ENCODE measurements around the gene MOBP.

Gene MOBP

DNA sequence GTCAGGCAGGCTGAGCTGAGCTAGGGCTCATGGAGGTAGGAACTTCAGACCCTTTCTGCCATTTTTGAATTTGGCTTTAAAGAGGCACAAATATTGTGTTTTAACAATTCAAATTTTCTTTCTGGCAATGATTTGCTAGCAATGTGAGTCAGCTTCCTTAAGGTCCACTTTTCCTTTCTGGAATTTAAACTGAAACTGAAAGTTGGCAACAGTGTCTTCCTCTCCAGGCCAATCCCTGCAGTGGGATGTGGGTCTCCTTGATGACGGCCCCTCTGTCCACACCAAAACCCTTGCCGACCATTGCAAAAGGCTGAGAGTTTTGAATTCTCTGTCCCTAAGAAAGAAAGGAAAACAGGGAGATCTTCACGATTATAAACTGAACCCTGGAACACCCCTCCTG, 33.8 kb upstream of the MOBP start:
- peaks cover 8% of the 10 kb centered on the region for H3K4me1 ChIP-seq (ENCODE audit: control insufficient read depth, insufficient read depth, low read length)
- peaks cover 0 to 6% of the 10 kb centered on the region in 2 donors for H3K27me3 ChIP-seq (ENCODE audit: control insufficient read depth in 1 of 2, insufficient read depth in 2 of 2, low read length in 2 of 2)
- H3K4me3 ChIP-seq (ENCODE audit: low read length in 2 of 2), result no peak overlapping the region
- peak overlapping the region in 1 of 2 donors; percentile 42 for H3K9ac ChIP-seq (ENCODE audit: low read length in 2 of 2)
- no peak overlapping the region for H3K27ac ChIP-seq (ENCODE audit: low read length)
- no peaks in the 10 kb centered on the region for H3K36me3 ChIP-seq (ENCODE audit: control insufficient read depth in 2 of 2, insufficient read depth in 2 of 2, low read length in 2 of 2)
- H3K9me3 ChIP-seq (ENCODE audit: control insufficient read depth in 2 of 2, low read length in 2 of 2), result no peaks in the 10 kb centered on the region

- no peak overlapping the region for H3K4me3 ChIP-seq (ENCODE audit: low read length in 2 of 2)
- H3K27me3 ChIP-seq (ENCODE audit: control insufficient read depth in 1 of 2, insufficient read depth in 2 of 2, low read length in 2 of 2), result peaks cover 0 to 6% of the 10 kb centered on the region in 2 donors
- no peak overlapping the region for H3K27ac ChIP-seq (ENCODE audit: low read length)
- H3K36me3 ChIP-seq (ENCODE audit: control insufficient read depth in 2 of 2, insufficient read depth in 2 of 2, low read length in 2 of 2), result no peaks in the 10 kb centered on the region
- H3K9me3 ChIP-seq (ENCODE audit: control insufficient read depth in 2 of 2, low read length in 2 of 2), result no peaks in the 10 kb centered on the region
- H3K4me1 ChIP-seq (ENCODE audit: control insufficient read depth, insufficient read depth, low read length), result peaks cover 6% of the 10 kb centered on the region
- no peak overlapping the region for H3K9ac ChIP-seq (ENCODE audit: low read length in 2 of 2)
Measured at GRCh38 chr3:39434574-39434973, 32.9 kb upstream of the MOBP start.

DNA sequence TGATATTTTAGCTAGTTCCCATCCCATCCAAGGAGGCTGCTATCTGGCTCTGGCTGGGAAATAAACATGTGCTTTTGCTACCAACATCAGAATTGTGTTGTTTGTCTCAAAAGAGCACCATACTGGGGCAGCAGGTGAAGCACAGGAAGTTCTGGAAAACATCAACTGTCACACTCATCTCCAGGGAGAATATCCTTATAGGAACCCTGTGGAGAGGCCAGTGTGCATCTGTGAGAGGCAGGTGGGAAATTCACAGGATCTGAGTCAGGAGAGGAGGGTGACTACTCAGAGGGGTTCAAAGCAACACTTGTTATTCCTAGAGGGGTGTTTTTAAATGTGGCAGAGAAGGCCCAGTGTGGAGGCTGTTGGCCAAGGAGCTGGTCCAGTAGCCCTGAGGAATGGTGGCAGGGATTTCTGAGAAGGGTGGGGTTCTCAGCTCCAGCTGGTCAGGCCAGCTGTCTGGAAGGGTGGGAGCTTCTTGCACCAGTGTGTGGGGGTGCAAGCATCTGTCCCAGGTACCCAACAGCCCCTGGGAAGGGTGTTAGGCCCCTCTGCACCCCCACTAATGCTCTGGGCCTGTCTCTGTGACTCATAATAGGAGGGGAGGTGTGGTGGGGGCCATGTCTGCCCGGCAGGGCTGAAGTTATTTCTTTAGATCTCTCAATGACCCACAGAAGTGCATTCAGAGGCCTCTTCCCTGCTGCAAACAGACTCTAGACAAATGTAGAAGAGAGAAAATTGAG, 32.3 kb upstream of the MOBP start:
- Histone ChIP-seq H3K4me1 (ENCODE audit: control insufficient read depth, insufficient read depth, low read length) (peaks cover 6% of the 10 kb centered on the region), H3K27me3 (ENCODE audit: control insufficient read depth in 1 of 2, insufficient read depth in 2 of 2, low read length in 2 of 2) (peaks cover 0 to 4% of the 10 kb centered on the region in 2 donors), H3K4me3 (ENCODE audit: low read length in 2 of 2) (no peak overlapping the region)

GRCh38 chr3:39438880-39439279, 28.6 kb upstream of the MOBP start:
- Histone ChIP-seq H3K4me1 (ENCODE audit: control insufficient read depth, insufficient read depth, low read length) (peaks cover 6% of the 10 kb centered on the region), H3K27ac (ENCODE audit: low read length) (no peak overlapping the region), H3K4me3 (ENCODE audit: low read length in 2 of 2) (no peak overlapping the region), H3K36me3 (ENCODE audit: control insufficient read depth in 2 of 2, insufficient read depth in 2 of 2, low read length in 2 of 2) (no peaks in the 10 kb centered on the region), H3K27me3 (ENCODE audit: control insufficient read depth in 1 of 2, insufficient read depth in 2 of 2, low read length in 2 of 2) (no peaks in the 10 kb centered on the region), H3K9me3 (ENCODE audit: control insufficient read depth in 2 of 2, low read length in 2 of 2) (no peaks in the 10 kb centered on the region), H3K9ac (ENCODE audit: low read length in 2 of 2) (no peak overlapping the region)

More for the DNA sequence above, 32.3 kb upstream of the MOBP start:
- Histone ChIP-seq H3K9me3 (ENCODE audit: control insufficient read depth in 2 of 2, low read length in 2 of 2) (no peaks in the 10 kb centered on the region), H3K36me3 (ENCODE audit: control insufficient read depth in 2 of 2, insufficient read depth in 2 of 2, low read length in 2 of 2) (no peaks in the 10 kb centered on the region), H3K9ac (ENCODE audit: low read length in 2 of 2) (no peak overlapping the region), H3K27ac (ENCODE audit: low read length) (no peak overlapping the region)

- Histone ChIP-seq H3K4me1 (ENCODE audit: control insufficient read depth, insufficient read depth, low read length) (no peaks in the 10 kb centered on the region), H3K4me3 (ENCODE audit: low read length in 2 of 2) (no peak overlapping the region), H3K9ac (ENCODE audit: low read length in 2 of 2) (no peak overlapping the region)
Measured at GRCh38 chr3:39440316-39440715, 27.2 kb upstream of the MOBP start.

GRCh38 chr3:39443530-39443929, 23.9 kb upstream of the MOBP start:
- Histone ChIP-seq H3K4me3 (ENCODE audit: low read length in 2 of 2) (no peak overlapping the region), H3K36me3 (ENCODE audit: control insufficient read depth in 2 of 2, insufficient read depth in 2 of 2, low read length in 2 of 2) (no peaks in the 10 kb centered on the region), H3K27me3 (ENCODE audit: control insufficient read depth in 1 of 2, insufficient read depth in 2 of 2, low read length in 2 of 2) (no peaks in the 10 kb centered on the region), H3K9me3 (ENCODE audit: control insufficient read depth in 2 of 2, low read length in 2 of 2) (no peaks in the 10 kb centered on the region), H3K9ac (ENCODE audit: low read length in 2 of 2) (no peak overlapping the region), H3K4me1 (ENCODE audit: control insufficient read depth, insufficient read depth, low read length) (no peaks in the 10 kb centered on the region), H3K27ac (ENCODE audit: low read length) (no peak overlapping the region)

More at GRCh38 chr3:39440316-39440715, 27.2 kb upstream of the MOBP start:
- H3K9me3 ChIP-seq (ENCODE audit: control insufficient read depth in 2 of 2, low read length in 2 of 2), result no peaks in the 10 kb centered on the region
- no peaks in the 10 kb centered on the region for H3K36me3 ChIP-seq (ENCODE audit: control insufficient read depth in 2 of 2, insufficient read depth in 2 of 2, low read length in 2 of 2)
- H3K27me3 ChIP-seq (ENCODE audit: control insufficient read depth in 1 of 2, insufficient read depth in 2 of 2, low read length in 2 of 2), result no peaks in the 10 kb centered on the region
- no peak overlapping the region for H3K27ac ChIP-seq (ENCODE audit: low read length)

- Histone ChIP-seq H3K9ac (ENCODE audit: low read length in 2 of 2) (no peak overlapping the region), H3K4me1 (ENCODE audit: control insufficient read depth, insufficient read depth, low read length) (no peaks in the 10 kb centered on the region), H3K27me3 (ENCODE audit: control insufficient read depth in 1 of 2, insufficient read depth in 2 of 2, low read length in 2 of 2) (no peaks in the 10 kb centered on the region), H3K36me3 (ENCODE audit: control insufficient read depth in 2 of 2, insufficient read depth in 2 of 2, low read length in 2 of 2) (no peaks in the 10 kb centered on the region), H3K9me3 (ENCODE audit: control insufficient read depth in 2 of 2, low read length in 2 of 2) (no peaks in the 10 kb centered on the region), H3K4me3 (ENCODE audit: low read length in 2 of 2) (no peak overlapping the region), H3K27ac (ENCODE audit: low read length) (no peak overlapping the region)
Measured at GRCh38 chr3:39445927-39446326, 21.6 kb upstream of the MOBP start.

GRCh38 chr3:39446444-39446843, 21.0 kb upstream of the MOBP start:
- Histone ChIP-seq H3K4me3 (ENCODE audit: low read length in 2 of 2) (no peak overlapping the region), H3K4me1 (ENCODE audit: control insufficient read depth, insufficient read depth, low read length) (no peaks in the 10 kb centered on the region), H3K27me3 (ENCODE audit: control insufficient read depth in 1 of 2, insufficient read depth in 2 of 2, low read length in 2 of 2) (no peaks in the 10 kb centered on the region), H3K36me3 (ENCODE audit: control insufficient read depth in 2 of 2, insufficient read depth in 2 of 2, low read length in 2 of 2) (no peaks in the 10 kb centered on the region), H3K9me3 (ENCODE audit: control insufficient read depth in 2 of 2, low read length in 2 of 2) (no peaks in the 10 kb centered on the region), H3K27ac (ENCODE audit: low read length) (no peak overlapping the region), H3K9ac (ENCODE audit: low read length in 2 of 2) (no peak overlapping the region)

- Histone ChIP-seq H3K4me3 (ENCODE audit: low read length in 2 of 2) (no peak overlapping the region), H3K27me3 (ENCODE audit: control insufficient read depth in 1 of 2, insufficient read depth in 2 of 2, low read length in 2 of 2) (no peaks in the 10 kb centered on the region), H3K4me1 (ENCODE audit: control insufficient read depth, insufficient read depth, low read length) (no peaks in the 10 kb centered on the region), H3K9me3 (ENCODE audit: control insufficient read depth in 2 of 2, low read length in 2 of 2) (no peaks in the 10 kb centered on the region), H3K27ac (ENCODE audit: low read length) (no peak overlapping the region), H3K36me3 (ENCODE audit: control insufficient read depth in 2 of 2, insufficient read depth in 2 of 2, low read length in 2 of 2) (no peaks in the 10 kb centered on the region), H3K9ac (ENCODE audit: low read length in 2 of 2) (no peak overlapping the region)
Measured at GRCh38 chr3:39447637-39448483, 19.6 kb upstream of the MOBP start.

- no peak overlapping the region for H3K27ac ChIP-seq (ENCODE audit: low read length)
- H3K9me3 ChIP-seq (ENCODE audit: control insufficient read depth in 2 of 2, low read length in 2 of 2), result no peaks in the 10 kb centered on the region
- H3K4me1 ChIP-seq (ENCODE audit: control insufficient read depth, insufficient read depth, low read length), result no peaks in the 10 kb centered on the region
- H3K4me3 ChIP-seq (ENCODE audit: low read length in 2 of 2), result no peak overlapping the region
- no peak overlapping the region for H3K9ac ChIP-seq (ENCODE audit: low read length in 2 of 2)
- no peaks in the 10 kb centered on the region for H3K36me3 ChIP-seq (ENCODE audit: control insufficient read depth in 2 of 2, insufficient read depth in 2 of 2, low read length in 2 of 2)
- no peaks in the 10 kb centered on the region for H3K27me3 ChIP-seq (ENCODE audit: control insufficient read depth in 1 of 2, insufficient read depth in 2 of 2, low read length in 2 of 2)
Measured at GRCh38 chr3:39448506-39449233, 18.8 kb upstream of the MOBP start.

All from stomach smooth muscle (tissue), 2 donors.